ENCODE results near the gene TXLNG.

Gene TXLNG

GRCh38 chrX:16785247-16786138 is 773 bp upstream of the TXLNG start:
- no peak for DNase-seq

- DNase-seq = no peak
Measured at GRCh38 chrX:16786791-16787735, 797 bp downstream of the TXLNG start.

- no peak for DNase-seq
Measured at GRCh38 chrX:16788477-16788876, 2.2 kb downstream of the TXLNG start.

GRCh38 chrX:16796298-16796697 is 10.0 kb downstream of the TXLNG start:
- no peak for DNase-seq

GRCh38 chrX:16797358-16797757 is 11.1 kb downstream of the TXLNG start:
- peak in 1 of 2 donors; percentile 1 for DNase-seq

GRCh38 chrX:16797841-16798240 is 11.6 kb downstream of the TXLNG start:
- DNase-seq = no peak

GRCh38 chrX:16804923-16805464 is 18.7 kb downstream of the TXLNG start:
- no peak for DNase-seq

GRCh38 chrX:16807548-16807947 is 21.3 kb downstream of the TXLNG start:
- no peak for DNase-seq

- DNase-seq = no peak
Measured at GRCh38 chrX:16807976-16808542, 21.8 kb downstream of the TXLNG start.

GRCh38 chrX:16814597-16814996 is 28.3 kb downstream of the TXLNG start:
- DNase-seq = no peak

- DNase-seq = no peak
Measured at GRCh38 chrX:16819634-16820033, 33.4 kb downstream of the TXLNG start.

GRCh38 chrX:16822723-16823122 is 36.5 kb downstream of the TXLNG start:
- no peak for DNase-seq

- DNase-seq = no peak
Measured at GRCh38 chrX:16825264-16826035, 39.2 kb downstream of the TXLNG start.

- peak in 1 of 2 donors; percentile 68 for DNase-seq
Measured at GRCh38 chrX:16826207-16826606, 39.9 kb downstream of the TXLNG start.

- no peak for DNase-seq
Measured at GRCh38 chrX:16827225-16827624, 41.0 kb downstream of the TXLNG start.

GRCh38 chrX:16828124-16828908 is 42.0 kb downstream of the TXLNG start:
- no peak for DNase-seq

GRCh38 chrX:16832301-16832700 is 46.0 kb downstream of the TXLNG start:
- no peak for DNase-seq

GRCh38 chrX:16834806-16835205 is 48.5 kb downstream of the TXLNG start:
- DNase-seq = no peak

GRCh38 chrX:16836371-16836770 is 50.1 kb downstream of the TXLNG start:
- DNase-seq = peak in 1 of 2 donors; percentile 1

- DNase-seq = no peak
Measured at GRCh38 chrX:16838202-16839066, 52.2 kb downstream of the TXLNG start.
